Sigmoid colon (tissue), 4 donors: ENCODE data around the gene CNDP2.

Experiments used
- EP300 ChIP-seq, 4 donors: sonication (generic); formaldehyde crosslinking; IDR thresholded peaks; one replicate each; pipeline ENCODE4 v1.6.1; 2017; ENCODE audit warnings: antibody characterized with exemption in 4 of 4
- POLR2A ChIP-seq, 2 donors: fragments of 450-650 bp; IDR thresholded peaks; one replicate each; pipeline ENCODE4 v1.6.1; 2016; ENCODE audit warnings: antibody characterized with exemption in 2 of 2, mild to moderate bottlenecking in 2 of 2, moderate library complexity in 2 of 2
- POLR2AphosphoS5 ChIP-seq, 4 donors: sonication (generic); formaldehyde crosslinking; IDR thresholded peaks; one replicate each; pipeline ENCODE4 v1.6.1; 2017; ENCODE audit warnings: antibody characterized with exemption in 4 of 4
- TF ChIP-seq, protein P1 (sequence below), 4 experiments: fragments of 450-650 bp in 3 of 4; fragments of 200-600 bp in 1 of 4; IDR thresholded peaks; one replicate each; pipeline ENCODE4 v1.5.1; 2016 to 2019; ENCODE audit warnings: antibody characterized with exemption in 4 of 4, mild to moderate bottlenecking in 3 of 4, moderate library complexity in 2 of 4

DNA sequence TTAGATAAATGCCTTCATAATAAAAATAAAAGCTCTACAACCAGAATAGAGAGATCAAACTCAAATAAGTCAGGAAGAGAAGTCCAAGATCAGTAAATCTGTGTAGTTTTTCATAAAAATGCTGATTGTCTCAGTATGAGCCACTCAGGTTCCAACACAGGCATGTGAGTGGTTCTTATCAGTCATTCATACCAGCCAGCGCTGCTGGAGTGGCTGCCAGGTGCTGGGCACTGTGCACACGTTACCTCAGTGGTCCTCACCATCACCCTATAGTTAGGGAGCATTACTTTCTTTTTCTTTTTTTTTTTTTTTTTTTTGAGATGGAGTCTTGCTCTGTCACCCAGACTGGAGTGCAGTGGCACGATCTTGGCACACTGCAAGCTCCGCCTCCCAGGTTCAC is 61.9 kb downstream of the CNDP2 start:
- TF ChIP-seq POLR2A (IDR thresholded peaks at IDR 0.05) (no peak), POLR2AphosphoS5 (IDR thresholded peaks at IDR 0.05) (no peak), EP300 (IDR thresholded peaks at IDR 0.05) (no peak)
- TF ChIP-seq, protein P1, sequence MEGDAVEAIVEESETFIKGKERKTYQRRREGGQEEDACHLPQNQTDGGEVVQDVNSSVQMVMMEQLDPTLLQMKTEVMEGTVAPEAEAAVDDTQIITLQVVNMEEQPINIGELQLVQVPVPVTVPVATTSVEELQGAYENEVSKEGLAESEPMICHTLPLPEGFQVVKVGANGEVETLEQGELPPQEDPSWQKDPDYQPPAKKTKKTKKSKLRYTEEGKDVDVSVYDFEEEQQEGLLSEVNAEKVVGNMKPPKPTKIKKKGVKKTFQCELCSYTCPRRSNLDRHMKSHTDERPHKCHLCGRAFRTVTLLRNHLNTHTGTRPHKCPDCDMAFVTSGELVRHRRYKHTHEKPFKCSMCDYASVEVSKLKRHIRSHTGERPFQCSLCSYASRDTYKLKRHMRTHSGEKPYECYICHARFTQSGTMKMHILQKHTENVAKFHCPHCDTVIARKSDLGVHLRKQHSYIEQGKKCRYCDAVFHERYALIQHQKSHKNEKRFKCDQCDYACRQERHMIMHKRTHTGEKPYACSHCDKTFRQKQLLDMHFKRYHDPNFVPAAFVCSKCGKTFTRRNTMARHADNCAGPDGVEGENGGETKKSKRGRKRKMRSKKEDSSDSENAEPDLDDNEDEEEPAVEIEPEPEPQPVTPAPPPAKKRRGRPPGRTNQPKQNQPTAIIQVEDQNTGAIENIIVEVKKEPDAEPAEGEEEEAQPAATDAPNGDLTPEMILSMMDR (IDR thresholded peaks at IDR 0.05): no peak
